ENCODE measurements around the gene AFG3L2.

The AFG3L2 gene

DNA sequence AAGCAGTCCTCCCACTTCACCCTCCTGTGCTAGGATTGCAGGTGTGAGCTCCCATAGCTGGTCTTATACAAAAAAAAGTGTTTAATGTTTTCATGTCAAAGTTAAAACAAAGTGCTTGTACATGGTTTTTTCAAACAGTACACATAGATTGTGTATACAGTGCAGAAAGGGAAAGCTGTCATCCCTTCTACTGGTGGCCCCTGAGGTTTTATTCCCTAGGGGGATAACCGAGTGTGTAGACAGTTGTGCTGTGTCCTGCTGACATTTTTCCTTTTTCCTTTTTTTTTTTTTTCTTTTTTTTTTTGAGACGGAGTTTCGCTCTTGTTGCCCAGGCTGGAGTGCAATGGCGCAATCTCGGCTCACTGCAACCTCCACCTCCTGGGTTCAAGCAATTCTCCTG lies 58.2 kb downstream of the AFG3L2 start:
- no peak for DNase-seq

DNA sequence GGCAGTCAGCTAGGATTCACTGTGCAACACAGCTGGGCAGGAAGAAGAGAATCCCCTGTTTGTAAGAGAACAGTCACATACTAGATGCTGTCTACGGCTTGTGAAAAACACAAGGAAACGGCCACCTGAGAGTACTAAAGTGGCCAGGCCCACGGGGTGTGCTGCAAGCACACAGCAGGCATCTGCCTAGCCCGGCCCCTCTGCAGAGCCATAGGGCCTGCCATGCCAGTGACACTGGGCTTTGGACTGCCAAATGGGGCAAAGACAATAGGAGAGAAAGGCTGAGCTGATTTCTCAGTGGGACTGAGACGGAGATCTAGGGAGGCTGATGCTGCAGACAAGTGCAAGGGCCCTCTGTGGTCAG lies 58.7 kb downstream of the AFG3L2 start:
- no peak for DNase-seq

DNA sequence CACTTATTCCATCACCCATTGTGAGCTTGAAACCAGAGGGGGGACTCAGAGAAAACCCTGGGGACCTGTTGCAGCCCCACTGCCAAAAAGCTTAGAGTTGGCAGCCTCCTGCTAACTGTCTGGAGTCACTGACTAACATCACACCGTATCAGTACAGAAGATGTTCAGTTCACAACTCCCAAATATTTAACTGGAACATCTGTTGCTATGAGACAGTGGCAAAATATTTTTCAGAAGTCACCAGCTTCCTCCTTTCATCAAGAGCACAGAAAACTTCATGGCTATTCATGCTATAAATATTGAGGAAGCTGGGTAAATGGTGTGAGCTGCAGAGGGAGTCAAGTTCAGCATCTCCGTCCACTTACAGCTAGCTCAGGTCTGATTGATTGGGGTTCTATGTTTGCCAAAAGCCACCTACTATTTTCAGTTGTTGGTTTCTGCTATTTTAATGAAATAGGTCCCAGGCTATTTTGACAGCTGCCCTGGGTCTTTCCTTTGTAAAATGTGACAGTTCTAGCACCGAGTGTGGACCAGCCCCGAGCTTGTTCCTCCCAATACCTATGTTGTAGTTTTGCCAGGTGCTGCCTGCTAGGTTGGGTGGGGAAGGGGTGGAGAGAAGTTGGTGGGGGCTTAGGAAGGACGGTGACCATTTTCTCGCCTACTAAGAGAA lies 59.2 kb downstream of the AFG3L2 start:
- no peak for DNase-seq

DNA sequence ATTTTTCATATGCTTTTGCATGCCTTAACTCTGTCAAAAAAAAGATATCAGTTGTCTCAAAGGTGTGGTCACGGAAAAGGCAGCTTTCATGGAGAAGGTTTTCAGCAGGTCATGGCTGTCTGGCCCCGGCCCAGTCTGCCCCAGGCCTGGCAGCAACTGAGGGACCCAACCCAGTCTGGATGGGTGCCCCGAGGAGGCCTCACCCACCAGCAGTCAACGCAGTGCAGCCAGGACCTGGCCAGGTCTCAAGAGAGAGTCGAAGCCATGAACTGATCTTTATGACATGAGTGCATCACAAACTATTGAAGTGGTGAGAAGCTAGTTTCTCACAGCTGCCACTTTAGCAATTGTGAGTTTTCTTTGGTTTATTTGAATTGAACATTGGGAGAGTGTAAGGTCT lies 61.1 kb downstream of the AFG3L2 start:
- no peak for DNase-seq

DNA sequence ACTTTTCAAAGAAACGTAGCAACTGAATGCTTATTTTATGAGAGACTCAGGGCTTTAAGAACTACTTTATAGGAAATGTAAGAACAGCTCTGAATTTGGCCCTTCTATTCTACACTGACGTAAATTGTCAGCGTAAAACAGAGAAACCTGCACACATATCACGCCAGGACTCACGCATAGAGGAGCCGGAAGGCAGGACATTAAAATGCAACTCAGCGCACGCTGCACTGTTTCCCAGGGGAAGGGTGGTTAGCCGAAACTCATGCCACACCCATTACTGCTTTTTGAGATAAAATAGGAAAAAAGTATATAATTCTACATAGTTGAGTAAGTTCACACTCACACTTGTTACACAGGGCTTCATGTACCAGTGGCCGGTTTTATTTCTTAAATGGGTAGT lies 61.5 kb downstream of the AFG3L2 start:
- DNase-seq = no peak

DNA sequence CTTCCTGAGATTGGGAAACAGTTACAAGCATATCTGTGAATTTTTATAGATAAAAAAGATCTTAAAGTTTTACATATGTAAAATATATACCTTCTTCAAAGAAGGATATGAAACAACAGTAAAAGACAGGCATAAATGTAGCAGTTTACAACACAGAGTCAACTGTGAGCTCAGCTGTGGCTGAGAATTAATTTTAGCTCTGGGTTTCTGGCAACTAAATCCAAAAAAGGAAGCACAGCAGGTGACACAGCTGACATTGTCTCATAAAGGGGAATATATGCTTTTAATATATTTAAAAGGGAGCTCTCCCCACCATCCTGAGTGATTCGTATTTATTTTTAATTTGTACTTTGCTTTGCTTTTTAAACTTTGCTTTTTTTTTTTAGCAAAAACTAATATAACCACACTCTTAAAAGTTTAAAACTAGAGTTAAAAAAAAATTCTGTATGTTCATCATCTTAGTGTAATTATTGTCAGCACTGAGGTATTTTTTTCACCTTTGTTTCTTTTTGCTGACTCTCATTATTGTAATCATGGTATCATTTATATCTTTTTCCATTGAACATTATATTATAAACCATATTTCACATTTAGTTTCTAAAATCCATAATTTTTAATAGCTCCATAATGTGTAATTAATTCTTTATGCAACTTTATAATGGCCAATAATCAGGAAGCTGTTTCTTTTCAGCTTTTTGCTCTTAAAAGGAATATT lies 62.3 kb downstream of the AFG3L2 start:
- no peak for DNase-seq

DNA sequence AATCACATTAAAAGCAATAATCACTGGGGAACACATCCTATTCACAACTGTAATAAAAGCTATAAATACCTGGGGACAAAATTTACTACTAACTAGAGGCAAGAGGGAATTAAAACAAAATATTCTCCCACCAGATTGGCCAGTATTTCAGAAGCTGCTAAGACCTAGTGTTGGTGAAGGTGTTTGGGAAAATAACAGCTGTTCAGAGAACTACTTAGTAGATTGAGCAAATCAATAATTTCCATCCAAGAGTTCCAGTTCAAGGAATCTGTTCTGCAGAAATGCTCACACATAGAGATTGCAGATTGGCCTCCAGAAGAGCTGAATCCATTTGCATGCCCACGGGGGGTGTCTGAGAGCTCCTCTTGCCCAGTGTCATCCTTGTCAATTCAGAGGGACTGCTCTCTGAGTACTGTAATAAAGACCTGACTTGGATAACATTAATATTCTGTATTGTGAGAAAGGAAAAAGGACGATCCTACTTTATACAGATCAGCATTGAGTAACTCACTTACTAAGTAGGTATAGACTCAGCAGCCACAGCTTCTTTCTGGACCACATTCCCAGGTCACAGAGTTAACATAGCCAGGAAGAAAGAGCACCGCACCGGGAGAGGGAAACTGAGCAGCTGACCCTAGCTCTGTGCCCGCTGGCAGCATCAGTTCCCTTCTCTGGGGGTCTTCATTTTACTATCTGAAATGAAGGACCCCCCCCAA lies 63.3 kb downstream of the AFG3L2 start:
- DNase-seq = no peak

DNA sequence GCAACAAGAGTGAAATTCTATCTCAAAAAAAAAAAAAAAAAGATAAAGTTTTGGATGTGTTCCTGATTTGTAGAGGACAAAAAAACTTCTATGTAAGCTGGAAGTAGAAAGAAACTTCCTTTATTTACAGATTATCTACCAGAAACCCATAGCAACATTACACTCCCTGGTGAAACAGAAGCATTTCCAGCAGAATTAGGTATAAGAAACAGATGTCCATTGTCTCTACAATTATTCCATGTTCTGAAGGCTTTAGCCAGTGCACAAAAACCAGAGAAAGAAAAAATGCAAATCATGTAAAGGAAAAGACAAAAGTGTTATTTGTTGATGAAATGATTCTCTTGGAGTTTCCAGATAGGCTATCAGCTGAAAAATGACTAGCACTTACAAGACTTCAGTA lies 64.1 kb downstream of the AFG3L2 start:
- DNase-seq = no peak

DNA sequence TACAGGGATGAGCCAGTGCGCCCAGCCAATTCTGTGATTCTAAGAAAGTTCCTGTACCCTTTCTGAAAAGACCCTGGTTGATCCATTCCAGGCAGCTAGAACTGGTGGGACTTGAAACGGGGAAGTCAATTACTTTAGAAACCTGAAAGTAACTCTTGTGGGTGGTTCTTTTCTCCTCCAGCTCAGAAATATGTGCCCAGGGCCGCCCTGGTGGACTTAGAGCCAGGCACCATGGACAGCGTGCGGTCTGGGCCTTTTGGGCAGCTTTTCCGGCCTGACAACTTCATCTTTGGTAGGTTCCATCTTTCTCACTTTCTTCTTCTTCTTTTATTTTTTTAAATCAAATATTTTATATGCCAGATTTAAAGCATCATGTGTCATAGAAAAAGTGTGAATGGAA lies 66.3 kb downstream of the AFG3L2 start:
- DNase-seq = no peak

DNA sequence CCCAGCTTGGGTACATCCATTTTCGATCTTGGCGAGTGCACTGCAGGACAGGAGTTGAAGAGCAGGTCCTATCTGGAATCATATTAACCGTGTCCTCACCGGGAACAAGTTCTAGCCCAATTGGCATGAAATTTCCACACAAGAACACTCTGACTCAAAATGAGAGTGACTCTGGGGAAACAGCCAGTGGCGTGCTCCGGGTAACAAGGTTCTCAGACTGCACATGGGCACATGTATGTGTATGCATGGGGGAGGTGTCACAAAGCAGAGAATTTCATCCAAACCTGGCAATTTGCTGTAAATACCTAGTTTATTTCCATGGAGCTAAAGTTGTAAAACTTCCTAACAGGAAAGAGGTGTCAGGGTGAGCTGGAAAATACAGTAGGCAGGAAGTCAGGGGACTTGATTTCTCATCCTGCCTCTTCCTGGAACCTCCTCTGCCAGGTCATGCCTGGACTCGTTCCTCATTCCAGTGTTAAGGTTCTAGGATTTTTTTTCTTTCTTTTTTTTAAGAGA lies 67.3 kb downstream of the AFG3L2 start:
- no peak for DNase-seq

DNA sequence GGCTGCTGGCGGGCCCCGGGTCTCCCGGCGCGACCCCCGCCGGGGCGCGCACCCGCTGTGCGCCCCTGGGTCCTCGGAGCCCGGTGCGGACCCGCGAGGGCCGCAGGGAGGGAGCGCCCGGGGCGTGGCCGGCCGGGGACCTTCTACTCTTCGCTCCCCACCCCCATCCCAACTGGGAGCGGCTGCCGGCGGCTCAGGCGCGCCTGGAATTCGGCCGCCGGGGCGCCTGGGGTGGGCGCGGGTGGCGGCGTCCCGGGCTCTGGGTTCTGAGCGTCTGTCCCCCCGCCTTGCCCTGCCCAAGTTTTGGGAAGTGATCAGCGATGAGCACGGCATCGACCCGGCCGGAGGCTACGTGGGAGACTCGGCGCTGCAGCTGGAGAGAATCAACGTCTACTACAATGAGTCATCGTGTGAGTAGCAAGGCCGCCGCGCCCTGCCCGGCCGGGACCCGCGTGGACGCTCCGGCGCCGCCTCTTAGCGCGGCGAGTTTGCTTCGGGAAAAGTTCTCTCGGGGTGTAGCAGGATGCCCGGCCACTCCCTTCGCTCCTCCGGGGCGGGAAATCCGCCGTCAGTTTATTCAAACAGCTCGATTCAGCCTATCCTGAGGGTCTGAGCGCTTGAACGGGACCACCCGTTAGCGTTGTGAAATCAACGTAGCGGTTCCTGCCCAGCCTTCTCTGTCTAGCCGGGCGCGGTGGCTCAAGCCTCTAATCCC lies 68.5 kb downstream of the AFG3L2 start:
- DNase-seq = peak; percentile 88

DNA sequence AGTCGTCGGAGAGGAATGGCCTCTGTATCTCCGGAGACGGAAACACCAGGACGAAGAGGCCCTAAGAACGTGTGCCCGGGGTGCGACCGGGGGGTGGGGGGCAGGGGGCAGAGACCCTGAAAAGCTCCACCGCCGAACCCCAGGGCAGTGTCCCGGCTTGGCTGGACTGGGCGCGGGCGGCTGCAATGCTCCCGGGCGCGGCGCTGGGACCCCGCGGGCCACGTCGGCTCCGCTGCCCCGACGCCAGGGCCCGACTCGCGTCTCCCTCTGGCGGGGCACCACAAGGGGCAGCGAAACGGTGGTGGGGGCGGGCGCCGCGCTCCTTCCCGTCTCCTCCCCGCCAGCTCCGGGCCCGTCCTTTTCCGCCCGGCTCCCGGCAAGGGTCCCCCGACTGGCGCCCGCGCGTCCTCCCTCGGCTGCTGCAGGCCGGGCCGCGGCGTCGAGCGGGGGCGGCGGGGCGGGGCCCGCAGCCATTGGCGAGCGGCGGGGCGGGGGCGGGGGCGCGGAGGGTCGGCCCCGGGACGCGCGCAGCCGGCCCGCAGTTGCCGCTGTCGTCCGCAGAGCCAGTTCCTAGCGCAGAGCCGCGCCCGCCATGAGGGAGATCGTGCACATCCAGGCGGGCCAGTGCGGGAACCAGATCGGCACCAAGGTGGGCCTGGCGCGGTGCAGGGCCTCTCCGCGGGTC lies 69.2 kb downstream of the AFG3L2 start, which contains the start of gene TUBB6:
Gene TUBB6 (plus strand): TSS at position 541 of the 685 bp plus-strand sequence. CDS start 52 bp downstream, at position 593.
- DNase-seq = peak; percentile 90

DNA sequence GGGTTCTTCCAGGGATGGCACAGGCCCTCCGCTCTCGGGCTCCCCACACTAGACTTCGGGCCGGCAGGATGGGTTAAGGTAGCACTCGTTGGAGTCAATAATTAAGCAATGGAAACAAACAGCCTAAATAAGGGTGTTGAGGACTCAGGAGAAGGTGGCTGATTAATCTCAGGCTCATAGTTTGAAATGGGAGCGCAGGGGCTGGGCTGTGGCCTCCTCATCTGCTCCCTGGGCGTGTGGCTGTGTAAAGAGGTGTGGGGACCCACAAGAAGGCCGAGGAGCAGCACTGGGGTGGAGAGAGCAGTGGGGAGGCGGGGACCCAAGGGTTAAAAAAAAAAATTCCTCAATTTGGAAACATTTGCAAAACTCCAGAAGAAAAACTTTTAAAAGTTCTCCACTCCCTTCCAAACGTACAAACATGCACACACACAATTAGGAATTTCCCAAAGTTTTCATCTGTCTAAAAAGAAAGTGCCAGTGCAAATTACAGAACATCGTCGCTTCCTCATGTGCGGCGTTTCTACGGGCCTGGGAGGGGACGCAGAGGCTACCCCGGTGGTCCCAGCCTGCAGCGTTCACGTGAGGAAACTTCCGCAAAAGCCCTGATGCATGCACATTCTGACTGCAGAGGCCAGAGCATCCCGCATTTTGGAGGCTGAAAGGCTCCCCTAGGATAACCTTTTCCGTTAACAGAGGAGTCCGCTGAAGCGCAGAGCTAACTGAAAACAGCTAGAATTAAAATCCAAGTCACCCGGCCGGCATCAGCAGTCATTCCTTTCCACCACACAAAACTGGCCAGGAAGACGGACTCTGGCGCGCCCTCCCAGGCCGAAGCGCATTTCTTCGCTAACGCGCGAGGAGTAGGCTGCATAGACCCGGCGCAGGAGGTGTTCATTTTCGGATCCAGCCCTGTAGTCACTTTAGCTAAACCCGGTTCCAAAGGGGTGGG lies 70.0 kb downstream of the AFG3L2 start:
- peak; percentile 75 for DNase-seq

DNA sequence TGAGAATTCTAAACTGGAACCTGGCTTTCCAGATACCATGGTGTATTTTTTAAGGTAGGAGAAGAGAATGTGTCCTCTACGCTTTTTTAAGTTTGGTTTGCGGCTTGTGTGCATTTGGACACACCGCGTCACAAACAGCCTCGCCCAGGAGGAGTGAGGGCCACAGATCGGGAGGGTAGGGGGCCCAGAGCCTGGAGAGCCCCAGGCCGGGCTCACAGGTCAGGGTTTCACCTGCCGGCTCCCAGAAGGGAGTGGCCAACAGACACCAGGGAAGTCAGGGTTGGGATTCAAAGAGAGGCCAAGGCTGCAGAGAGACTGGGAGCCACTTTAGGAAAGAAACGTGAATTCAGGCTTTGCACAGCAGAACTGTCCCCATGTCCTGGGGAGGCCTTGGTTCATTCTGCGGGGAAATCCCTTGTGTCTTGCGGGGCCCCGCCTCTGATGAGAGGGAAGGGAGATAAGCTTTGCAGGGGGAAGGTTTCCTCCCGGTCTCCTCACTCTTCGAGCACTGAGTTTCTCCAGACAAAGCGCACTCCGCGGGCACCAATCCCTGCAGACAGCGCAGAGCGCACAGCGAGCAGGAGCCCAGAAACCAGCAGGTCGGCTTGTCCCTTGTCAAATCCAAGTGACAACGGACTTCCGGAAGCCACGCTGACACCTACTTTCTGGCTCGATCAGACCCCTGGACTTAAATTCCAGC lies 70.9 kb downstream of the AFG3L2 start:
- DNase-seq = no peak

DNA sequence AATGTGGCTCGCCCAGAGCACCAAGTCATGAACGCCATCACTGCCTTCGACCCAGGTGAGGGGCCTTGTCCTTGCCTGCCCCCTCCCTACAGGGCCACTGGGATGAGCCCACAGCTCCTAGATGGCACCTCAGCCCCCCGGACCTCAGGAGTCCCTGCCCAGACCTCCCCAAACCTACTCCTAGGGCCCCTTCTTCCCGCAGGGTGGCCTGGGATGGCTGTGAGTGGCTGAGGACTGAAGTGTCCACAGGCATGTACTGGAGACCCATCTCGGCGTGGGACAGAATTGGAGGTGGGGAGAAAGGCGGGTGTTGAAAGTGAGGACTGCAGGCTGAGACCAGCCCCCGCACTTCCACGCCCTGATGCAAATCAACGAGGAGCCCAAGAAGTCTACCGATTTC lies 71.8 kb downstream of the AFG3L2 start:
- no peak for DNase-seq

DNA sequence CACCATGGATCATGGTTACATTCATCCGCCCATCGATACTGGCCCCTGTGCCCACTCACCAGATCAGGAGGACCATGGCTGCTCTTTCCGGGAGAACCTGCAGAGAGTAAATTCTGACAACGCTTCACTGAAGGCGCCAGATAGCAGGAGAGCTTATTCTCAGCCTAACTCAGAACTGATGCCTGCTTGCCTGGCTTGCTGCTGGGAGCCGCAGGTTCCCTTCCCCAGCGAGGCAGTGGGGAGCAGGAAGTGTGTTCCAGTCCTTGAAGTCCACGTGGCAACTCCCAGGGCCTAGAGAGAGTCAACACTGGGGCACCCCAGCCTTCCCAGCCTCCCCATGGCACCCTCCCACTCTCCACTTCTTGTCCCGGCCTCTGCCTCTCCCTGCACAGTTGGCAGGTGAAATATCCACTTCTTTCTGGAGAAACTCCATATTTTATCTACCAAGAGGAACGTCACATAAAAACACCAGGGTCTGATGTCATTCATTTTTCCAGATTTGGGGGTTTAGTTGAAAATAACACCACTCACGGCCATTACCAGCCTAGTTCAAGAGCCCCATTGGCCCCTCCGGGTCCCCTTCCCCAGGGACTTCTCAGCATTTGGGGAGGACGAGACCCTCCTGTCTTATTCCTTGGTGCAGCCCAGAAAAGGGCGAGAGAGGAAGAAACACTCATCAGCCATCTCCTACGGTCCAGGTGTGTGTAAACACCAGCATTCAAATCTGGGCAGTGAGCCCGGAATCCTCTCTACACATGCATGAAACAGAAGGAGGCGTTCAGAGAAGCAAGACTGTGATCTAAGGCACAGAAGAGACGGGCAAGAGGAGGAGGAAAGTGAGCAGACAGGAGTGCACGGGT lies 72.4 kb downstream of the AFG3L2 start:
- no peak for DNase-seq

DNA sequence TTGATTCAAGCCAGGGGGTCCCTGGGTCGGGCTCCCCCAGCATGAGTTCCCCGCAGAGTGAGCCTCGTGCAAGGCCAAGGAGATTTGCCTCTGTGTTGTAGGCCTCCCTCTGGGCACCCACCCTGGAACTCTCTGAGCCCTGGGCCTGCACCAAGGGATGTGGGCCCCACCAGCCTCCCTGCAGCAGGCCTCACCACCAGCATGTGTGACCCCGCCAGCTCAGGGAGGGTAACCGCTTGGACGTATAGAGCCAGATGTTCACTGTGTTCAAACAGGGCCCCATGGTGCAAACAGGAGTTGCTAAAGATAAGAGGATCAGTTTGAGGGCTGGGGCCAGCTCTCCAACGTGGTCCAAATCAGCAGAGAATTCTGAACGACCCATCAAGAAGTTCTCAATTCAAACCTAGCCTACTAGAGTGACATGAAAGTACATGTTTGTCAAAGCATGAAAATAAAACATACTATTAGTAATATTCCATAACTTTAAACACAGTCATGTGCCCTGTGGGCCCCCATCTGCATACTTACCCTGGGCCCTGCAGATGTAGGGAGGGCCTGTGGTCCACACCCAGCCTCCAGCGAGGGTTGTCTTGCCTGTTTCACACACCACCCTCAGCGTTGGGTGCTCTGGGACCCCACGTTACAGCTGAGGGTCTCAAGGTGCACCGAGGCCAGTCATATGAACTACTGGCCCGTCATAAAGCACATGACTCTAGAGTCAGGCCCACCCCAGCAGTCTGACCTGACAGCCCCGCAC lies 74.5 kb downstream of the AFG3L2 start:
- no peak for DNase-seq

DNA sequence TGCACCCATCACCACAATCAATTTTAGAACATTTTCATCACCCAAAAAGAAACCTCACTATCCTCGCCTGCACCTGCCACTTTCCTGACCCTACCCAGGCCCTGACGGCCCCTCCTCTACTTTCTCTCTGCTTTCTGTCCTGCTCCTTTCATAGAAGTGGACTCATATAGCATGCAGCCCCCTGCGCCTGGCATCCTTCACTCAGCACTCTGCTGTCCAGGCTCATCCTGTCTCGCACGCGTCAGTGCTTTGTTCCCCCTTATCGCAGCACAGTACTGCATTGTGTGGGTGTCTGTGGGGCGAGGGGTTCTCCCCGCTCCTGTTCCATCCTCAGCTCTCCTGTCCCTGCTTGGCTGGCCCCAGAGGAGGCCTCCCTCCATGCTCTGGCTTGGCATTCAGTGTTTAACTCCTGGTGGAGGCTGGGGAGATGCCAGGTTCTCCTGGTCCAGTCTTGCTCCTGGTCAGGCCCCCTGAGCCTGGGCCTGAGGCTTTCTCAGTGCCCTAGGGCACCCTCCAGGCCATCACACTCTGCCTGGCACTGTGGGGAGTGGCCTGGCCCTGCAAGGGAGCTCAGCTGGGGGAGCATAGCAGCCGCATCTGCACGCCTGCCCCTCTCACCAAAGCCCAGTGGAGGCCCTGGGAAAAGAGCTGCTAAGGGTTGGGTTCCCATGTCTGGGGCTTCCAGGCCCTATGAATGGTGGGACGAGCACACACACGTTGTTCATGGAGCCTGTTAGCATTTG lies 75.6 kb downstream of the AFG3L2 start:
- DNase-seq = no peak
